Neural cell (in vitro differentiated cells): ENCODE data around the gene DHFR. TPM values are rescaled to one million over a fixed set of nuclear protein-coding genes. Genes with fewer than 3 reads are reported as not detected.

Experiments
- H2AFZ ChIP-seq: fragments of 200-600, 300-800 bp; sonication (generic), shearing (Covaris generic); 2 replicates; pipeline ENCODE4 v1.6.0; 2014; ENCODE audit warnings: low read depth, mild to moderate bottlenecking, antibody characterized with exemption, low read length, moderate library complexity
- H3F3A ChIP-seq: fragments of 200-600 bp; shearing (Covaris generic); 2 replicates; pipeline ENCODE4 v1.6.1; 2016; ENCODE audit warnings: mild to moderate bottlenecking, moderate library complexity, mixed read lengths, antibody characterized with exemption, low read length; ENCODE audit not compliant: insufficient read depth, poor library complexity, severe bottlenecking
- H3K27ac ChIP-seq: fragments of 200-600, 300-800 bp; sonication (generic), shearing (Covaris generic); 2 replicates; pipeline ENCODE4 v1.5.1; 2014; ENCODE audit warnings: mild to moderate bottlenecking, low read length, moderate library complexity
- H3K27me3 ChIP-seq: fragments of 300-800, 200-600 bp; sonication (generic), shearing (Covaris generic); 2 replicates; pipeline ENCODE4 v1.6.0; 2014; ENCODE audit warnings: mild to moderate bottlenecking, low read depth, low read length, moderate library complexity; ENCODE audit not compliant: insufficient read depth
- H3K36me3 ChIP-seq: fragments of 300-800, 200-600 bp; sonication (generic), shearing (Covaris generic); 2 replicates; pipeline ENCODE4 v1.5.1; 2014; ENCODE audit warnings: mild to moderate bottlenecking, antibody characterized with exemption, low read length, moderate library complexity; ENCODE audit not compliant: insufficient read depth
- H3K4me2 ChIP-seq: fragments of 300-800, 200-600 bp; sonication (generic), shearing (Covaris generic); 2 replicates; pipeline ENCODE4 v1.6.0; 2014; ENCODE audit warnings: mild to moderate bottlenecking, low read length
- H3K4me3 ChIP-seq: fragments of 300-800, 200-600 bp; sonication (generic), shearing (Covaris generic); 2 replicates; pipeline ENCODE4 v1.5.1; 2014; ENCODE audit warnings: mild to moderate bottlenecking, low read length, moderate library complexity
- H3K79me2 ChIP-seq: fragments of 200-600 bp; shearing (Covaris generic); replicated peaks from 2 replicates; pipeline ENCODE4 v1.6.0; 2014; ENCODE audit warnings: mild to moderate bottlenecking, low read length, moderate library complexity; ENCODE audit not compliant: insufficient read depth
- H3K9ac ChIP-seq: fragments of 300-800, 200-600 bp; sonication (generic), shearing (Covaris generic); 2 replicates; pipeline ENCODE4 v1.6.1; 2016; ENCODE audit warnings: mild to moderate bottlenecking, low read length, mixed read lengths
- H3K9me2 ChIP-seq: fragments of 200-600 bp; shearing (Covaris generic); 2 replicates; pipeline ENCODE4 v1.6.1; 2016; ENCODE audit warnings: mild to moderate bottlenecking, low read length, mixed read lengths; ENCODE audit not compliant: insufficient read depth
- H3K9me3 ChIP-seq: fragments of 200-600, 300-800 bp; sonication (generic), shearing (Covaris generic); 2 replicates; pipeline ENCODE4 v1.6.1; 2016; ENCODE audit warnings: mild to moderate bottlenecking, mixed run types, low read length, moderate library complexity, mixed read lengths
- H4K20me1 ChIP-seq: fragments of 200-600 bp; shearing (Covaris generic); 2 replicates; pipeline ENCODE4 v1.6.1; 2016; ENCODE audit warnings: mild to moderate bottlenecking, mixed run types; ENCODE audit not compliant: insufficient read depth
- CTCF ChIP-seq: fragments of 450-650 bp; IDR thresholded peaks from 2 replicates; pipeline ENCODE4 v1.5.1; 2014; ENCODE audit warnings: antibody characterized with exemption, mild to moderate bottlenecking, moderate library complexity; ENCODE audit not compliant: poor library complexity, severe bottlenecking
- EP300 ChIP-seq: fragments of 450-650 bp; conservative IDR thresholded peaks from 2 replicates; pipeline ENCODE4 v1.6.1; 2014; ENCODE audit warnings: antibody characterized with exemption, mild to moderate bottlenecking, moderate library complexity; ENCODE audit not compliant: poor library complexity, severe bottlenecking
- EZH2 ChIP-seq: fragments of 200-600, 300-800 bp; shearing (Covaris generic), sonication (generic); IDR thresholded peaks from 2 replicates; pipeline ENCODE4 v1.6.1; 2014; ENCODE audit warnings: antibody characterized with exemption, low read length, borderline replicate concordance, mild to moderate bottlenecking; ENCODE audit not compliant: insufficient read depth, poor library complexity, severe bottlenecking
- MXI1 ChIP-seq: fragments of 450-650 bp; conservative IDR thresholded peaks from 2 replicates; pipeline ENCODE4 v1.6.1; 2014; ENCODE audit warnings: antibody characterized with exemption, mild to moderate bottlenecking; ENCODE audit not compliant: poor library complexity, severe bottlenecking
- POLR2AphosphoS5 ChIP-seq: IDR thresholded peaks from 2 replicates; pipeline ENCODE4 v1.6.1; 2012
- RAD21 ChIP-seq: fragments of 450-650 bp; conservative IDR thresholded peaks from 2 replicates; pipeline ENCODE4 v1.6.1; 2014; ENCODE audit warnings: antibody characterized with exemption, mild to moderate bottlenecking, moderate library complexity
- REST ChIP-seq: IDR thresholded peaks from 2 replicates; pipeline ENCODE4 v1.6.1; 2012; ENCODE audit warnings: borderline replicate concordance
- SMC3 ChIP-seq: fragments of 450-650 bp; conservative IDR thresholded peaks from 2 replicates; pipeline ENCODE4 v1.6.1; 2014; ENCODE audit warnings: antibody characterized with exemption, mild to moderate bottlenecking, moderate library complexity; ENCODE audit not compliant: poor library complexity
- TAF1 ChIP-seq: IDR thresholded peaks from 2 replicates; pipeline ENCODE4 v1.6.1; 2012; ENCODE audit warnings: low read depth
- polyA plus RNA-seq: library from polyadenylated mRNA; depleted of rRNA; stranded (reverse); fragments of >200 nt; gene quantifications from 2 replicates; pipeline ENCODE4 v1.2.3, GENCODE V29; 2014

The DHFR gene
- polyA plus RNA-seq, 1 donor from 2014 or later: 21.2 TPM

- H3K4me2 ChIP-seq: no peak overlapping the region
- H3K27ac ChIP-seq: no peak overlapping the region
- H3F3A ChIP-seq: no peaks in the 10 kb centered on the region
- TF ChIP-seq TAF1 (no peak), CTCF (no peak), EP300 (no peak), EZH2 (no peak), POLR2AphosphoS5 (no peak), MXI1 (no peak), REST (no peak), RAD21 (no peak), SMC3 (no peak)
- H3K27me3 ChIP-seq: no peaks in the 10 kb centered on the region
- no peaks in the 10 kb centered on the region for H3K9me3 ChIP-seq
- no peak overlapping the region for H2AFZ ChIP-seq
- no peaks in the 10 kb centered on the region for H3K36me3 ChIP-seq
- no peaks in the 10 kb centered on the region for H4K20me1 ChIP-seq
- no peaks in the 10 kb centered on the region for H3K9me2 ChIP-seq
- no peak overlapping the region for H3K4me3 ChIP-seq
- no peak overlapping the region for H3K9ac ChIP-seq
- H3K79me2 ChIP-seq: no peaks in the 10 kb centered on the region
Measured at GRCh38 chr5:80607343-80607742, 47.4 kb downstream of the DHFR start.

GRCh38 chr5:80600943-80601693, 53.7 kb downstream of the DHFR start:
- H3K27me3 ChIP-seq: no peaks in the 10 kb centered on the region
- no peak overlapping the region for H3K4me2 ChIP-seq
- H3K79me2 ChIP-seq: no peaks in the 10 kb centered on the region
- H3K4me3 ChIP-seq: no peak overlapping the region
- H3K9me3 ChIP-seq: no peaks in the 10 kb centered on the region
- H3K27ac ChIP-seq: no peak overlapping the region
- H3K36me3 ChIP-seq: no peaks in the 10 kb centered on the region
- H2AFZ ChIP-seq: no peak overlapping the region
- TF ChIP-seq REST (no peak), CTCF (no peak), EP300 (no peak), TAF1 (no peak), MXI1 (no peak), RAD21 (no peak), POLR2AphosphoS5 (no peak), EZH2 (no peak), SMC3 (no peak)
- no peaks in the 10 kb centered on the region for H3K9me2 ChIP-seq
- H3K9ac ChIP-seq: no peak overlapping the region
- no peaks in the 10 kb centered on the region for H3F3A ChIP-seq
- H4K20me1 ChIP-seq: no peaks in the 10 kb centered on the region
